Thyroid gland (tissue), 4 donors: ENCODE measurements around the gene EDNRA. TPM values are rescaled to one million over a fixed set of nuclear protein-coding genes. Genes with fewer than 3 reads are reported as not detected.

Experiments used
- DNase-seq, 2 donors: peaks; one replicate each; pipeline ENCODE4 v3.0.0-alpha.2; 2019
- H3K27ac ChIP-seq, 3 donors: fragments of 200-600 bp; sonication (generic); 1 replicate in 2 of 3; 2 replicates in 1 of 3; pipeline ENCODE4 v1.5.1; 2016 to 2019; ENCODE audit warnings: mild to moderate bottlenecking in 1 of 3, moderate library complexity in 1 of 3
- H3K27me3 ChIP-seq: fragments of 200-600 bp; sonication (generic); one replicate; pipeline ENCODE4 v1.5.1; 2019
- H3K36me3 ChIP-seq, 2 donors: fragments of 200-600 bp; sonication (generic); one replicate each; pipeline ENCODE4 v1.5.1; 2016 to 2019
- H3K4me1 ChIP-seq, 2 donors: fragments of 200-600 bp; sonication (generic); one replicate each; pipeline ENCODE4 v1.5.1; 2017 to 2019
- H3K4me3 ChIP-seq, 3 donors: fragments of 200-600 bp; sonication (generic); replicated peaks in 1 of 3; 1 replicate in 2 of 3; 2 replicates in 1 of 3; pipeline ENCODE4 v1.5.1; 2016; ENCODE audit warnings: mild to moderate bottlenecking in 1 of 3
- H3K9me3 ChIP-seq: fragments of 200-600 bp; sonication (generic); one replicate; pipeline ENCODE4 v1.5.1; 2017
- POLR2A ChIP-seq, 2 donors: fragments of 450-650 bp; IDR thresholded peaks; one replicate each; pipeline ENCODE4 v1.6.1; 2017; ENCODE audit warnings: antibody characterized with exemption in 2 of 2, mild to moderate bottlenecking in 2 of 2, moderate library complexity in 1 of 2
- WGBS, 2 donors: methylation state at CpG; one replicate each; pipeline ENCODE4 v1.1.5; 2017; 5-methylcytosine and 5-hydroxymethylcytosine counted together
- intact Hi-C: fragments of 100-400 bp; cut with DNase I; formaldehyde crosslinking; loops from one replicate; pipeline ENCODE4 v1.15.1; 2023
- total RNA-seq, 4 donors: library from RNA; depleted of rRNA; stranded (reverse); fragments of >200 nt; gene quantifications; one replicate each; pipeline ENCODE4 v1.2.3, GENCODE V29; 2016
- TF ChIP-seq, protein P1 (sequence below), 6 experiments: fragments of 200-600 bp in 3 of 6; fragments of 450-650 bp in 3 of 6; sonication (generic) in 3 of 6; IDR thresholded peaks; one replicate each; pipeline ENCODE4 v1.5.1; 2016 to 2019; ENCODE audit warnings: antibody characterized with exemption in 6 of 6, mild to moderate bottlenecking in 2 of 6, inconsistent platforms in 1 of 6, moderate library complexity in 1 of 6

The EDNRA gene
- total RNA-seq, 4 donors from 2014 or later, result 5.9 to 7.7 (median 6.8) TPM

DNA sequence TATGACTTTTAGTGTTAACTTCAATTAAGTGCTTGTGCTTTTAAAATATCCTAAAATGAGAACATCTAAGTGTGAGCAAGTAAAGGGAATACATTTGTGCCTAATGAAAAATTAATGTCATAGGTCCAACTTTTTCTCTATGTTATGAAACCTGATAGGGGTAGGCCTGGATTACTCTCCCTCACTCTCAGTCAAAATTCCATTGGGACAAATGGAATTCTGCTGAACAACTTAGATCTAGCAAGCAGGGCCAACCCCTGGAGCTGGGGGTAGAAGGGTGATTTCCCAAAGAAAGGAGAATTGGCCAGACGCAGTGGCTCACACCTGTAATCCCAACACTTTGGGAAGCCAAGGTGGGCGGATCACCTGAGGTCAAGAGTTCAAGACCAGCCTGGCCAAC lies 67.4 kb downstream of the EDNRA start:
- DNase-seq, result no peak
- TF ChIP-seq, protein P1, sequence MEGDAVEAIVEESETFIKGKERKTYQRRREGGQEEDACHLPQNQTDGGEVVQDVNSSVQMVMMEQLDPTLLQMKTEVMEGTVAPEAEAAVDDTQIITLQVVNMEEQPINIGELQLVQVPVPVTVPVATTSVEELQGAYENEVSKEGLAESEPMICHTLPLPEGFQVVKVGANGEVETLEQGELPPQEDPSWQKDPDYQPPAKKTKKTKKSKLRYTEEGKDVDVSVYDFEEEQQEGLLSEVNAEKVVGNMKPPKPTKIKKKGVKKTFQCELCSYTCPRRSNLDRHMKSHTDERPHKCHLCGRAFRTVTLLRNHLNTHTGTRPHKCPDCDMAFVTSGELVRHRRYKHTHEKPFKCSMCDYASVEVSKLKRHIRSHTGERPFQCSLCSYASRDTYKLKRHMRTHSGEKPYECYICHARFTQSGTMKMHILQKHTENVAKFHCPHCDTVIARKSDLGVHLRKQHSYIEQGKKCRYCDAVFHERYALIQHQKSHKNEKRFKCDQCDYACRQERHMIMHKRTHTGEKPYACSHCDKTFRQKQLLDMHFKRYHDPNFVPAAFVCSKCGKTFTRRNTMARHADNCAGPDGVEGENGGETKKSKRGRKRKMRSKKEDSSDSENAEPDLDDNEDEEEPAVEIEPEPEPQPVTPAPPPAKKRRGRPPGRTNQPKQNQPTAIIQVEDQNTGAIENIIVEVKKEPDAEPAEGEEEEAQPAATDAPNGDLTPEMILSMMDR (IDR thresholded peaks at IDR 0.05), result no peak
- no peak for TF ChIP-seq POLR2A (IDR thresholded peaks at IDR 0.05)
- H3K36me3 ChIP-seq, result no peaks in the 10 kb centered on the region
- H3K4me1 ChIP-seq, result peaks cover 0 to 2% of the 10 kb centered on the region in 2 donors
- WGBS, 2 donors, result 76 to 95% methylated on average over 2 of the region's 2 CpGs
- no peak overlapping the region for H3K27ac ChIP-seq
- no peaks in the 10 kb centered on the region for H3K9me3 ChIP-seq
- H3K4me3 ChIP-seq, result no peak overlapping the region
- intact Hi-C loops, result no loop called here
- H3K27me3 ChIP-seq, result no peaks in the 10 kb centered on the region

DNA sequence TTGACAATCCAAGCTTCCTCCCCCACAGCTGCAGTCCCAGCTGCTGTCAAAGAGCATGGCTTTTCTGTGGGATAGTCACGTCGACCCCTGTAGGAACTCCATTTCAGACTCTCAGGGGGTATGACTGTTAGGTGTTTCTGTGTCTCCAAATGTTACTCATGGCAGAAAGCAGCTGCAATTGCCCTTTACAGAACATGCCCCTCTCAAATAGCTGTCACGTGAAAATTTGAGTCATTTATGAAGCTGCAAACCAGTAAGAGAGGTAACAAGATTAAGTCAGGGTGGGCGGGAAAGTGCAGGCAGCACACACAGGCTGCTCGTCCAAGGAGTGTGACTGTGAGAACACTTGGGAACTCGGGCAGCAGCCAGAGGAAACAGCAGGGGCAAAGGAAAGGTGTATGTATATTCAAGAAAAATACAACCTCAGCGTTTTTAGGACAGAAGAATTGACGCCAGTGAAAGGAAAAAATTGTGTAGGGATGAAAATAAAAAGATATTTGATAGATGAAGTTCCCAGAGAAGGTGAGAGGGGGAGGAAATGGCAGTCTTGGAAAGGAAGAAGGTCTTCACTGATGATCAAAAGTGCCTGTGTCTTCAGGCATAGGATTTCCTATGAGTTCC lies 69.8 kb downstream of the EDNRA start:
- Histone ChIP-seq H3K36me3 (no peaks in the 10 kb centered on the region), H3K9me3 (no peaks in the 10 kb centered on the region), H3K27ac (no peak overlapping the region), H3K4me3 (no peak overlapping the region), H3K27me3 (no peaks in the 10 kb centered on the region), H3K4me1 (peaks cover 0 to 2% of the 10 kb centered on the region in 2 donors)
- no peak for TF ChIP-seq POLR2A (IDR thresholded peaks at IDR 0.05)
- TF ChIP-seq, protein P1 (IDR thresholded peaks at IDR 0.05), result no peak
- DNase-seq, result peak in 1 of 2 donors; percentile 16
- intact Hi-C loops, result no loop called here
- 39% methylated on average over 8 of the region's 8 CpGs for WGBS, 2 donors

DNA sequence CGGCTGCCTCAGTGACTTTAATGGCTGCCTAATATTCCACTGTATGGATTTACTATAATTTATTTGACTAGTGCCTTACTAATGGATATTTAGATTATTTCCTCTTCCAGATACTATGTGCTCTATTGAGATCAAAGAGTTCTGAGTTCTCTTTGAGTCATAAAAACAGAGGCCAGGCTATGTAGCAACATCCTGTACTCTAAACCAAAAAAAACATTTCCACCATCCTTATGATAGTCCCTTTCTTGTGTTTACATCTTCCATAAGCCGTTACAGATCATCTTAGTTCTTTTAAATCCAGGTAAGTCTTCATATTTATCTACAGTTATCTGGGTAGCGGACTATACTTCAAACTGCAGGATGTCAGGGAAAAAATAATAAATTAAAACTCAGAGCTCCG lies 79.7 kb downstream of the EDNRA start:
- 93 to 94% methylated on average over 4 of the region's 4 CpGs for WGBS, 2 donors
- intact Hi-C loops, result no loop called here

GRCh38 chr4:147566762-147567161 lies 85.9 kb downstream of the EDNRA start:
- no peak for DNase-seq
- Histone ChIP-seq H3K27ac (no peak overlapping the region), H3K36me3 (no peaks in the 10 kb centered on the region), H3K27me3 (no peaks in the 10 kb centered on the region), H3K9me3 (no peaks in the 10 kb centered on the region), H3K4me1 (no peaks in the 10 kb centered on the region), H3K4me3 (no peak overlapping the region)
- intact Hi-C loops, result no loop called here
- TF ChIP-seq POLR2A (IDR thresholded peaks at IDR 0.05), result no peak
- TF ChIP-seq, protein P1 (IDR thresholded peaks at IDR 0.05), result no peak

More for the DNA sequence above, 79.7 kb downstream of the EDNRA start:
- H3K27me3 ChIP-seq, result no peaks in the 10 kb centered on the region
- no peak for TF ChIP-seq POLR2A (IDR thresholded peaks at IDR 0.05)
- TF ChIP-seq, protein P1 (IDR thresholded peaks at IDR 0.05), result no peak
- no peaks in the 10 kb centered on the region for H3K4me1 ChIP-seq
- H3K9me3 ChIP-seq, result no peaks in the 10 kb centered on the region
- no peak for DNase-seq
- no peak overlapping the region for H3K27ac ChIP-seq
- no peaks in the 10 kb centered on the region for H3K36me3 ChIP-seq
- H3K4me3 ChIP-seq, result no peak overlapping the region

DNA sequence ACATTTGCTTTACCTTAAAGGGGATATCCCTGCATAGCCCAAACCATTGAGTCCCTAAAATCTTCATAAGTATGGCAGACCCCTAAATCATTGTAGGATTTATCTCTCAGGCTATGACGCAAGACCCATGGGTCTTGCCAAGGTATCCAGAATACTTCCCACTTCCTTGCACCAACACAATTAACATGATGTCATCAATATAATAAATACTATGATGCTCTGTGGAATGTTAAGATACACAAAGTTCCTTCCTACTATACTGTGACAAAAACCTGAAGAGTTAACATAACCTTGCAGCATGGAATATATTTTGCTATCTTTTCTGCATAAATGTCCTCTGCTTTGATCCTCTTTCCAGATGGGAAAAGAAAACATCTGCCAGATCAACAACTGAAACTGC lies 86.4 kb downstream of the EDNRA start:
- H3K36me3 ChIP-seq, result no peaks in the 10 kb centered on the region
- no peak overlapping the region for H3K4me3 ChIP-seq
- intact Hi-C loops, result no loop called here
- 93 to 95% methylated on average over 1 of the region's 1 CpG for WGBS, 2 donors
- no peaks in the 10 kb centered on the region for H3K4me1 ChIP-seq
- no peaks in the 10 kb centered on the region for H3K9me3 ChIP-seq
- TF ChIP-seq, protein P1 (IDR thresholded peaks at IDR 0.05), result no peak
- TF ChIP-seq POLR2A (IDR thresholded peaks at IDR 0.05), result no peak
- no peak for DNase-seq
- H3K27me3 ChIP-seq, result no peaks in the 10 kb centered on the region
- no peak overlapping the region for H3K27ac ChIP-seq
